H1 (cell line): ENCODE results near the gene POLA1. TPM values are rescaled to one million over a fixed set of nuclear protein-coding genes. Genes with fewer than 3 reads are reported as not detected.

Experiments used
- NANOG ChIP-seq: IDR thresholded peaks from 2 replicates; pipeline ENCODE4 v1.6.1; 2011; ENCODE audit warnings: low read length, low read depth, mild to moderate bottlenecking, inconsistent platforms; ENCODE audit not compliant: insufficient read depth, poor library complexity, severe bottlenecking
- SP2 ChIP-seq: IDR thresholded peaks from 2 replicates; pipeline ENCODE4 v1.6.1; 2012; ENCODE audit warnings: mild to moderate bottlenecking, low read length, inconsistent platforms
- TAF1 ChIP-seq: IDR thresholded peaks from 2 replicates; pipeline ENCODE4 v1.6.1; 2011; ENCODE audit warnings: mild to moderate bottlenecking, low read depth, low read length
- polyA plus RNA-seq, 7 experiments: library from polyadenylated mRNA; depleted of rRNA in 3 of 7; stranded (reverse) in 5 of 7; unstranded in 2 of 7; fragments of >200 nt in 5 of 7; fragments of 200-250 nt in 2 of 7; gene quantifications; 1 replicate in 5 of 7; 2 replicates in 1 of 7; 4 replicates in 1 of 7; pipeline versions ENCODE4 v1.2.1 to v1.2.3, GENCODE V29; 2011 to 2013; ENCODE audit warnings: missing spikeins in 2 of 7, mixed read lengths in 2 of 7
- total RNA-seq: library from RNA; stranded (reverse); fragmentation: NEBNext Ultra II Directional; extraction: Animal tissue kit (Norgen Biotek cat#: 25700); gene quantifications from 2 replicates; pipeline ENCODE4 v1.2.1, GENCODE V29; 2021
- TF ChIP-seq, protein P1 (sequence below): IDR thresholded peaks from 2 replicates; pipeline ENCODE4 v1.6.1; 2012; ENCODE audit warnings: inconsistent platforms
- TF ChIP-seq, protein P2 (sequence below): fragments of 300-600 bp; sonication (generic); IDR thresholded peaks from 2 replicates; pipeline ENCODE4 v1.7.1; 2012; ENCODE audit warnings: low read length, moderate library complexity, mild to moderate bottlenecking, inconsistent platforms; ENCODE audit not compliant: insufficient replicate concordance

The POLA1 gene
- total and polyA plus RNA-seq, 2 of the 8 experiments (the other 6 are each of a cell fraction or from before 2014, with no cell fraction given): 5.6 to 34.9 TPM

- TF ChIP-seq, protein P1, sequence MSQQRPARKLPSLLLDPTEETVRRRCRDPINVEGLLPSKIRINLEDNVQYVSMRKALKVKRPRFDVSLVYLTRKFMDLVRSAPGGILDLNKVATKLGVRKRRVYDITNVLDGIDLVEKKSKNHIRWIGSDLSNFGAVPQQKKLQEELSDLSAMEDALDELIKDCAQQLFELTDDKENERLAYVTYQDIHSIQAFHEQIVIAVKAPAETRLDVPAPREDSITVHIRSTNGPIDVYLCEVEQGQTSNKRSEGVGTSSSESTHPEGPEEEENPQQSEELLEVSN: no peak
- TF ChIP-seq SP2 (no peak), TAF1 (no peak), NANOG (no peak)
- TF ChIP-seq, protein P2, sequence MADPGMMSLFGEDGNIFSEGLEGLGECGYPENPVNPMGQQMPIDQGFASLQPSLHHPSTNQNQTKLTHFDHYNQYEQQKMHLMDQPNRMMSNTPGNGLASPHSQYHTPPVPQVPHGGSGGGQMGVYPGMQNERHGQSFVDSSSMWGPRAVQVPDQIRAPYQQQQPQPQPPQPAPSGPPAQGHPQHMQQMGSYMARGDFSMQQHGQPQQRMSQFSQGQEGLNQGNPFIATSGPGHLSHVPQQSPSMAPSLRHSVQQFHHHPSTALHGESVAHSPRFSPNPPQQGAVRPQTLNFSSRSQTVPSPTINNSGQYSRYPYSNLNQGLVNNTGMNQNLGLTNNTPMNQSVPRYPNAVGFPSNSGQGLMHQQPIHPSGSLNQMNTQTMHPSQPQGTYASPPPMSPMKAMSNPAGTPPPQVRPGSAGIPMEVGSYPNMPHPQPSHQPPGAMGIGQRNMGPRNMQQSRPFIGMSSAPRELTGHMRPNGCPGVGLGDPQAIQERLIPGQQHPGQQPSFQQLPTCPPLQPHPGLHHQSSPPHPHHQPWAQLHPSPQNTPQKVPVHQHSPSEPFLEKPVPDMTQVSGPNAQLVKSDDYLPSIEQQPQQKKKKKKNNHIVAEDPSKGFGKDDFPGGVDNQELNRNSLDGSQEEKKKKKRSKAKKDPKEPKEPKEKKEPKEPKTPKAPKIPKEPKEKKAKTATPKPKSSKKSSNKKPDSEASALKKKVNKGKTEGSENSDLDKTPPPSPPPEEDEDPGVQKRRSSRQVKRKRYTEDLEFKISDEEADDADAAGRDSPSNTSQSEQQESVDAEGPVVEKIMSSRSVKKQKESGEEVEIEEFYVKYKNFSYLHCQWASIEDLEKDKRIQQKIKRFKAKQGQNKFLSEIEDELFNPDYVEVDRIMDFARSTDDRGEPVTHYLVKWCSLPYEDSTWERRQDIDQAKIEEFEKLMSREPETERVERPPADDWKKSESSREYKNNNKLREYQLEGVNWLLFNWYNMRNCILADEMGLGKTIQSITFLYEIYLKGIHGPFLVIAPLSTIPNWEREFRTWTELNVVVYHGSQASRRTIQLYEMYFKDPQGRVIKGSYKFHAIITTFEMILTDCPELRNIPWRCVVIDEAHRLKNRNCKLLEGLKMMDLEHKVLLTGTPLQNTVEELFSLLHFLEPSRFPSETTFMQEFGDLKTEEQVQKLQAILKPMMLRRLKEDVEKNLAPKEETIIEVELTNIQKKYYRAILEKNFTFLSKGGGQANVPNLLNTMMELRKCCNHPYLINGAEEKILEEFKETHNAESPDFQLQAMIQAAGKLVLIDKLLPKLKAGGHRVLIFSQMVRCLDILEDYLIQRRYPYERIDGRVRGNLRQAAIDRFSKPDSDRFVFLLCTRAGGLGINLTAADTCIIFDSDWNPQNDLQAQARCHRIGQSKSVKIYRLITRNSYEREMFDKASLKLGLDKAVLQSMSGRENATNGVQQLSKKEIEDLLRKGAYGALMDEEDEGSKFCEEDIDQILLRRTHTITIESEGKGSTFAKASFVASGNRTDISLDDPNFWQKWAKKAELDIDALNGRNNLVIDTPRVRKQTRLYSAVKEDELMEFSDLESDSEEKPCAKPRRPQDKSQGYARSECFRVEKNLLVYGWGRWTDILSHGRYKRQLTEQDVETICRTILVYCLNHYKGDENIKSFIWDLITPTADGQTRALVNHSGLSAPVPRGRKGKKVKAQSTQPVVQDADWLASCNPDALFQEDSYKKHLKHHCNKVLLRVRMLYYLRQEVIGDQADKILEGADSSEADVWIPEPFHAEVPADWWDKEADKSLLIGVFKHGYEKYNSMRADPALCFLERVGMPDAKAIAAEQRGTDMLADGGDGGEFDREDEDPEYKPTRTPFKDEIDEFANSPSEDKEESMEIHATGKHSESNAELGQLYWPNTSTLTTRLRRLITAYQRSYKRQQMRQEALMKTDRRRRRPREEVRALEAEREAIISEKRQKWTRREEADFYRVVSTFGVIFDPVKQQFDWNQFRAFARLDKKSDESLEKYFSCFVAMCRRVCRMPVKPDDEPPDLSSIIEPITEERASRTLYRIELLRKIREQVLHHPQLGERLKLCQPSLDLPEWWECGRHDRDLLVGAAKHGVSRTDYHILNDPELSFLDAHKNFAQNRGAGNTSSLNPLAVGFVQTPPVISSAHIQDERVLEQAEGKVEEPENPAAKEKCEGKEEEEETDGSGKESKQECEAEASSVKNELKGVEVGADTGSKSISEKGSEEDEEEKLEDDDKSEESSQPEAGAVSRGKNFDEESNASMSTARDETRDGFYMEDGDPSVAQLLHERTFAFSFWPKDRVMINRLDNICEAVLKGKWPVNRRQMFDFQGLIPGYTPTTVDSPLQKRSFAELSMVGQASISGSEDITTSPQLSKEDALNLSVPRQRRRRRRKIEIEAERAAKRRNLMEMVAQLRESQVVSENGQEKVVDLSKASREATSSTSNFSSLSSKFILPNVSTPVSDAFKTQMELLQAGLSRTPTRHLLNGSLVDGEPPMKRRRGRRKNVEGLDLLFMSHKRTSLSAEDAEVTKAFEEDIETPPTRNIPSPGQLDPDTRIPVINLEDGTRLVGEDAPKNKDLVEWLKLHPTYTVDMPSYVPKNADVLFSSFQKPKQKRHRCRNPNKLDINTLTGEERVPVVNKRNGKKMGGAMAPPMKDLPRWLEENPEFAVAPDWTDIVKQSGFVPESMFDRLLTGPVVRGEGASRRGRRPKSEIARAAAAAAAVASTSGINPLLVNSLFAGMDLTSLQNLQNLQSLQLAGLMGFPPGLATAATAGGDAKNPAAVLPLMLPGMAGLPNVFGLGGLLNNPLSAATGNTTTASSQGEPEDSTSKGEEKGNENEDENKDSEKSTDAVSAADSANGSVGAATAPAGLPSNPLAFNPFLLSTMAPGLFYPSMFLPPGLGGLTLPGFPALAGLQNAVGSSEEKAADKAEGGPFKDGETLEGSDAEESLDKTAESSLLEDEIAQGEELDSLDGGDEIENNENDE: no peak
These were observed 186.0 kb downstream of the POLA1 start (continued) for GRCh38 chrX:24879679-24880078.
